GM12878 (cell line): ENCODE results near the gene TGIF2. TPM values are rescaled to one million over a fixed set of nuclear protein-coding genes. Genes with fewer than 3 reads are reported as not detected.
A peak's percentile ranks its signal among the peaks of the same experiment; 100 is the strongest.

Experiments used
- ATAC-seq: fragments of 200-7000 bp; cut with Tn5 transposase; 3 replicates; pipeline ENCODE4 v1.9.1; 2020; ENCODE audit warnings: mild to moderate bottlenecking, moderate library complexity
- BruUV-seq: library from RNA; stranded (reverse); fragments of 400-500 nt; replicated peaks from 2 replicates; lab custom pipeline; 2021; lab: Mats Ljungman, UMichigan
- CTCF ChIA-PET: fragments of 300-600 bp; sonication (Branson Sonifier 250); formaldehyde crosslinking; extraction: SDS; loops from one replicate; lab custom pipeline; 2021; ENCODE audit warnings: inconsistent platforms; lab: Yijun Ruan, JAX
- POLR2A ChIA-PET: fragments of 350-600 bp; formaldehyde crosslinking; extraction: SDS; loops from one replicate; lab custom pipeline; 2021; ENCODE audit warnings: inconsistent platforms; lab: Charles Lee
- RAD21 ChIA-PET: fragments of 300-600 bp; sonication (Branson Sonifier 250); formaldehyde crosslinking; loops from one replicate; lab custom pipeline; 2023; ENCODE audit warnings: antibody characterized with exemption; ENCODE audit not compliant: unreplicated experiment; lab: Charles Lee
- SMC1A ChIA-PET: fragments of 300-600 bp; sonication (Branson Sonifier 250); formaldehyde crosslinking; loops from one replicate; lab custom pipeline; 2023; ENCODE audit not compliant: unreplicated experiment, uncharacterized antibody; lab: Charles Lee
- DNase-seq: peaks from one replicate; pipeline ENCODE4 v3.0.0-alpha.2; 2011; ENCODE audit warnings: low read depth, low spot score
- FAIRE-seq: peaks from 3 replicates; lab custom pipeline; 2011; peaks lifted over from hg19 to GRCh38; lab: Jason Lieb, UNC
- H2AFZ ChIP-seq: 2 replicates; pipeline ENCODE4 v1.6.0; 2011; ENCODE audit warnings: low read depth, low read length, control low read depth; ENCODE audit not compliant: control insufficient read depth
- H3K27ac ChIP-seq: 2 replicates; pipeline ENCODE4 v1.5.1; 2011; ENCODE audit warnings: control low read depth; ENCODE audit not compliant: control insufficient read depth, insufficient read depth
- H3K27me3 ChIP-seq, 2 experiments: replicated peaks in 1 of 2; 2 replicates each; pipeline versions ENCODE4 v1.6.0 to v1.6.1; 2011; ENCODE audit warnings: low read length in 1 of 2; ENCODE audit not compliant: control insufficient read depth in 2 of 2, insufficient read depth in 2 of 2
- H3K36me3 ChIP-seq, 2 experiments: 2 replicates each; pipeline ENCODE4 v1.5.1; 2011; ENCODE audit warnings: low read length in 1 of 2; ENCODE audit not compliant: control insufficient read depth in 2 of 2, insufficient read depth in 2 of 2
- H3K4me1 ChIP-seq: 2 replicates; pipeline ENCODE4 v1.6.1; 2011; ENCODE audit warnings: mild to moderate bottlenecking, low read length, moderate library complexity, mixed read lengths; ENCODE audit not compliant: control insufficient read depth, insufficient read depth
- H3K4me2 ChIP-seq: 2 replicates; pipeline ENCODE4 v1.6.0; 2011; ENCODE audit warnings: control low read depth; ENCODE audit not compliant: control insufficient read depth, insufficient read depth
- H3K4me3 ChIP-seq: fragments of 200-600 bp; sonication (generic); 2 replicates; pipeline ENCODE4 v1.5.1; 2016
- H3K79me2 ChIP-seq: 2 replicates; pipeline ENCODE4 v1.6.0; 2011; ENCODE audit warnings: low read length; ENCODE audit not compliant: control insufficient read depth, insufficient read depth
- H3K9ac ChIP-seq: 2 replicates; pipeline ENCODE4 v1.8.0; 2011; ENCODE audit warnings: low read length, control low read depth, mixed read lengths; ENCODE audit not compliant: control insufficient read depth, insufficient read depth
- H3K9me3 ChIP-seq: replicated peaks from 3 replicates; pipeline ENCODE4 v1.5.1; 2011; ENCODE audit warnings: mild to moderate bottlenecking, low read length; ENCODE audit not compliant: control insufficient read depth, insufficient read depth
- H4K20me1 ChIP-seq: 2 replicates; pipeline ENCODE4 v1.6.0; 2011; ENCODE audit not compliant: control insufficient read depth, insufficient read depth
- DPF2 ChIP-seq: fragments of 450-650 bp; IDR thresholded peaks from 2 replicates; pipeline ENCODE4 v1.6.1; 2017; ENCODE audit warnings: mild to moderate bottlenecking
- EED ChIP-seq: sonication (generic); IDR thresholded peaks from 2 replicates; pipeline ENCODE4 v1.6.1; 2016; ENCODE audit warnings: antibody characterized with exemption, low read depth
- GATAD2B ChIP-seq: fragments of 450-650 bp; conservative IDR thresholded peaks from 2 replicates; pipeline ENCODE4 v1.6.1; 2017; ENCODE audit warnings: low read depth, mild to moderate bottlenecking, moderate library complexity
- JUND ChIP-seq: IDR thresholded peaks from 2 replicates; pipeline ENCODE4 v1.6.1; 2012; ENCODE audit warnings: low read depth, mild to moderate bottlenecking, low read length, improper control_type of control experiment, moderate library complexity
- LARP7 ChIP-seq: fragments of 450-650 bp; IDR thresholded peaks from 2 replicates; pipeline ENCODE4 v1.6.1; 2017; ENCODE audit warnings: mild to moderate bottlenecking
- NR2F1 ChIP-seq: fragments of 450-650 bp; conservative IDR thresholded peaks from 2 replicates; pipeline ENCODE4 v1.6.1; 2017; ENCODE audit warnings: mild to moderate bottlenecking
- PAX5 ChIP-seq: IDR thresholded peaks from 2 replicates; pipeline ENCODE4 v1.6.1; 2011; ENCODE audit warnings: low read depth, low read length, borderline replicate concordance
- RAD51 ChIP-seq: fragments of 450-650 bp; IDR thresholded peaks from 2 replicates; pipeline ENCODE4 v1.6.1; 2016; ENCODE audit warnings: moderate library complexity, mild to moderate bottlenecking, inconsistent platforms
- SIN3A ChIP-seq: IDR thresholded peaks from 2 replicates; pipeline ENCODE4 v1.6.1; 2012; ENCODE audit warnings: low read depth, low read length, improper control_type of control experiment
- SMAD5 ChIP-seq: IDR thresholded peaks from 2 replicates; pipeline ENCODE4 v1.6.1; 2016; ENCODE audit warnings: antibody characterized with exemption, low read depth
- WGBS: methylation state at CpG from one replicate; pipeline ENCODE4 v1.1.6; 2016; ENCODE audit warnings: low lambda C conversion rate; ENCODE audit not compliant: insufficient replicate concordance, insufficient coverage; ENCODE audit errors: missing lambda C conversion rate; 5-methylcytosine and 5-hydroxymethylcytosine counted together
- in situ Hi-C: fragments of 300-500 bp; cut with MboI; formaldehyde crosslinking; loops from 9 replicates; pipeline ENCODE4 v1.14.3; 2018; ENCODE audit warnings: mixed read lengths
- intact Hi-C: fragments of 100-400 bp; cut with micrococcal nuclease; formaldehyde crosslinking; loops from one replicate; pipeline ENCODE4 v1.14.2; 2022; ENCODE audit not compliant: unreplicated experiment
- polyA plus RNA-seq, 11 experiments: library from polyadenylated mRNA; depleted of rRNA in 4 of 11; unstranded in 6 of 11; stranded (reverse) in 5 of 11; fragments of >200 nt; fragmentation: Nextera tagmentation in 4 of 11; fragmentation: Illumina TruSeq in 1 of 11; extraction: Ambion mirVana in 4 of 11; extraction: Trizol in 1 of 11; gene quantifications; 1 replicate in 1 of 11; 2 replicates in 10 of 11; pipeline versions ENCODE4 v1.2.1 to v1.2.3, GENCODE V29; 2011 to 2016; ENCODE audit warnings: inconsistent platforms in 2 of 11, missing spikeins in 2 of 11, low read depth in 1 of 11
- total RNA-seq, 4 experiments: library from RNA; depleted of rRNA in 3 of 4; stranded (reverse); fragments of >200 nt in 3 of 4; fragmentation: Illumina TruSeq in 1 of 4; extraction: Trizol in 1 of 4; gene quantifications; 2 replicates each; pipeline versions ENCODE4 v1.2.1 to v1.2.3, GENCODE V29; 2013 to 2021
- TF ChIP-seq, protein P1 (sequence below): fragments of 450-650 bp; IDR thresholded peaks from 2 replicates; pipeline ENCODE4 v1.6.1; 2017; ENCODE audit warnings: low read depth, mild to moderate bottlenecking, moderate library complexity

Gene TGIF2
- total and polyA plus RNA-seq, 10 of the 15 experiments (the other 5 are each of a cell fraction or from before 2014, with no cell fraction given), result 13.1 to 47.1 (median 36.6) TPM

DNA sequence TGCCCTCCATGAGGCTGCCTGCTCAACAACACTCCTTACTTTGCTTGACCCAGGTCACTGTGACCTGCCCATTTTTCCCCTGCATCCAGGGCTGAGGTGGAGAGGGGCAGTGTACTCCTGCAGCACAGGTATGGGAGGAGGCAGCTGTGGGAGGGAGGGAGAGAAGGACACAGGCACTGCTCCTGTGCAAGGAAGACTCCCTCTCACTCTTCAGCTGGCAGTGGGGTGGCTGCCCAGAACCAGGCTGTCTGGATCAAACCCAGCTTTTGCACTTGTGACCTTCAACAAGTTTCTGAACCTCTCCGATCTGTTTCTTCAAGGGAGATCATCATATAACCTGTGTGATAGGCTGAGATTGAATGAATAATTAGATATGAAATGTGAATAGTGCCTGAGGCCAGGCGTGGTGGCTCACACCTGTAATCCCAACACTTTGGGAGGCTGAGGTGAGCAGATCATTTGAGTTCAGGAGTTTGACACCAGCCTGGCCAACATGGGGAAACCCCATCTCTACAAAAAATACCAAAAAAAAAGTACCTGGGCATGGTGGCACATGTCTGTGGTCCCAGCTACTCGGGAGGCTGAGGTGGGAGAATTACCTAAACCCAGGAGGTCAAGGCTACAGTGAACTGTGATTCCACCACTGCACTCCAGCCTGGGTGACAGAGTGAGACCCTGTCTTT is 14.1 kb downstream of the TGIF2 start (continued):
- TF ChIP-seq SIN3A (no peak), LARP7 (no peak), JUND (no peak), NR2F1 (peak; percentile 53; the same call in 1 of the 2 replicates), PAX5 (no peak)
- TF ChIP-seq, protein P1, sequence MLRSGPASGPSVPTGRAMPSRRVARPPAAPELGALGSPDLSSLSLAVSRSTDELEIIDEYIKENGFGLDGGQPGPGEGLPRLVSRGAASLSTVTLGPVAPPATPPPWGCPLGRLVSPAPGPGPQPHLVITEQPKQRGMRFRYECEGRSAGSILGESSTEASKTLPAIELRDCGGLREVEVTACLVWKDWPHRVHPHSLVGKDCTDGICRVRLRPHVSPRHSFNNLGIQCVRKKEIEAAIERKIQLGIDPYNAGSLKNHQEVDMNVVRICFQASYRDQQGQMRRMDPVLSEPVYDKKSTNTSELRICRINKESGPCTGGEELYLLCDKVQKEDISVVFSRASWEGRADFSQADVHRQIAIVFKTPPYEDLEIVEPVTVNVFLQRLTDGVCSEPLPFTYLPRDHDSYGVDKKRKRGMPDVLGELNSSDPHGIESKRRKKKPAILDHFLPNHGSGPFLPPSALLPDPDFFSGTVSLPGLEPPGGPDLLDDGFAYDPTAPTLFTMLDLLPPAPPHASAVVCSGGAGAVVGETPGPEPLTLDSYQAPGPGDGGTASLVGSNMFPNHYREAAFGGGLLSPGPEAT, result 0 out of 2 replicates have a peak, but pooled peaks have one; percentile 32

DNA sequence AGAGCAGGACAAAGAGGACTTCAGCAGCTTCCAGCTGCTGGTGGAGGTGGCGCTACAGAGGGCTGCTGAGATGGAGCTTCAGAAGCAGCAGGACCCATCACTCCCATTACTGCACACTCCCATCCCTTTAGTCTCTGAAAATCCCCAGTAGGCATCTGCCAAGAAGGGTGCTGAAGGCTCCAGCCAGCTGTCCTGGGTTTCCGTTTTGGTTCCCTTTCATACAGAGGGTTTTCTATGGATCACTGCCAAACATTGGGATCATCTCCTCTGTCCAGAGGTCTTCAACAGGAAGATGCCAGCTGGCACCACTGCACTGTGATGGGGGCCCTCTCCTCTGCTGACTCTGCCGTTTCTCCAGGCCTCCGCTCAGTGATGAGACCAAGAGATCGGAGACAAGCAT is 17.9 kb downstream of the TGIF2 start:
- H3K4me1 ChIP-seq, result peaks cover 35% of the 10 kb centered on the region
- no peak overlapping the region for H3K4me2 ChIP-seq
- intact Hi-C loops, result no loop called here
- TF ChIP-seq RAD51, result no peak
- no peak for TF ChIP-seq EED
- no peak for TF ChIP-seq DPF2
- TF ChIP-seq SMAD5, result no peak
- TF ChIP-seq GATAD2B, result no peak
- H3K79me2 ChIP-seq, result peaks cover 4% of the 10 kb centered on the region
- DNase-seq (no peak), ATAC-seq (no peak), FAIRE-seq (no peak)
- ChIA-PET RAD21 (interaction anchor here (0.6 to 1.1 kb wide), 2 partner anchors 14 to 358 kb away, joined by 3 to 5 read pairs; partner anchors contain the start of gene RAB5IF), SMC1A (interaction anchor here (5.1 to 9.1 kb wide), 2 partner anchors 14 to 17 kb away, joined by 32 to 98 read pairs; partner anchors contain the start of genes RAB5IF and TGIF2), CTCF (interaction anchor here (1.0 to 5.9 kb wide), 5 partner anchors 16 to 40 kb away, joined by 4 to 65 read pairs (median 9); partner anchors contain the start of gene TGIF2), POLR2A (interaction anchor here (0.6 to 5.9 kb wide), 7 partner anchors 9 to 1183 kb away, joined by 3 to 46 read pairs (median 5); partner anchors contain the start of genes RAB5IF and TGIF2)
- no peaks in the 10 kb centered on the region for H4K20me1 ChIP-seq
- H3K27me3 ChIP-seq, result no peaks in the 10 kb centered on the region
- in situ Hi-C loops, result no loop called here
- no peak overlapping the region for H3K9ac ChIP-seq
- H3K36me3 ChIP-seq, result peaks cover 11 to 23% of the 10 kb centered on the region in 2 experiments
- H3K4me3 ChIP-seq, result no peak overlapping the region
- no peak overlapping the region for H3K27ac ChIP-seq
- H2AFZ ChIP-seq, result no peak overlapping the region
- WGBS, result 87% methylated on average over 5 of the region's 5 CpGs
- H3K9me3 ChIP-seq, result no peaks in the 10 kb centered on the region; the same call in 2 of the 3 replicates
- no TSS peak for BruUV-seq
